Chondrocyte (in vitro differentiated cells): ENCODE results near the gene LPP. TPM values are rescaled to one million over a fixed set of nuclear protein-coding genes. Genes with fewer than 3 reads are reported as not detected.

Experiments used
- DNase-seq: peaks from one replicate; pipeline ENCODE4 v3.0.0; 2021; ENCODE audit warnings: mixed read lengths, low spot score
- H3K27ac Mint-ChIP-seq: one replicate; pipeline ENCODE4 v1.8.0; 2021; ENCODE audit warnings: mild to moderate bottlenecking, moderate library complexity, mixed read lengths; ENCODE audit not compliant: unreplicated experiment
- H3K27me3 Mint-ChIP-seq: 2 replicates; pipeline ENCODE4 v1.8.0; 2021; ENCODE audit warnings: low read depth, mixed read lengths
- H3K36me3 Mint-ChIP-seq: 2 replicates; pipeline ENCODE4 v1.8.0; 2021; ENCODE audit warnings: low read depth, mixed read lengths
- H3K4me1 Mint-ChIP-seq: 2 replicates; pipeline ENCODE4 v1.8.0; 2021; ENCODE audit warnings: low read depth, mild to moderate bottlenecking, mixed read lengths
- H3K4me3 Mint-ChIP-seq: one replicate; pipeline ENCODE4 v1.8.0; 2021; ENCODE audit warnings: mild to moderate bottlenecking, moderate library complexity, mixed read lengths; ENCODE audit not compliant: unreplicated experiment
- H3K9me3 Mint-ChIP-seq: 2 replicates; pipeline ENCODE4 v1.8.0; 2021; ENCODE audit warnings: low read depth, mixed read lengths
- CTCF ChIP-seq: fragments of 200-600 bp; sonication (generic); IDR thresholded peaks from 2 replicates; pipeline ENCODE4 v1.5.0; 2021; ENCODE audit warnings: antibody characterized with exemption, mild to moderate bottlenecking, moderate library complexity
- total RNA-seq: library from RNA; stranded (reverse); gene quantifications from 3 replicates; pipeline ENCODE4 v1.2.1, GENCODE V29; 2021

LPP gene
- total RNA-seq, 1 donor from 2014 or later, result 295 TPM

GRCh38 chr3:188875413-188875812 is 721.5 kb downstream of the LPP start:
- Mint-ChIP-seq H3K27me3 (no peaks in the 10 kb centered on the region), H3K4me3 (no peak overlapping the region), H3K4me1 (no peaks in the 10 kb centered on the region), H3K27ac (no peak overlapping the region), H3K36me3 (peaks cover 21% of the 10 kb centered on the region), H3K9me3 (no peaks in the 10 kb centered on the region)
- no peak for DNase-seq
- no peak for TF ChIP-seq CTCF

- H3K36me3 Mint-ChIP-seq, result peaks cover 24% of the 10 kb centered on the region
- H3K27ac Mint-ChIP-seq, result no peak overlapping the region
- H3K4me1 Mint-ChIP-seq, result peaks cover 5% of the 10 kb centered on the region
Measured at GRCh38 chr3:188876370-188876769, 722.4 kb downstream of the LPP start.

GRCh38 chr3:188877381-188877780 is 723.4 kb downstream of the LPP start:
- TF ChIP-seq CTCF, result no peak
- peaks cover 3% of the 10 kb centered on the region for H3K9me3 Mint-ChIP-seq
- H3K36me3 Mint-ChIP-seq, result peaks cover 23% of the 10 kb centered on the region
- H3K27me3 Mint-ChIP-seq, result no peaks in the 10 kb centered on the region
- DNase-seq, result no peak
- peaks cover 13% of the 10 kb centered on the region for H3K4me1 Mint-ChIP-seq
- no peak overlapping the region for H3K4me3 Mint-ChIP-seq
- no peak overlapping the region for H3K27ac Mint-ChIP-seq

More at GRCh38 chr3:188876370-188876769, 722.4 kb downstream of the LPP start:
- H3K4me3 Mint-ChIP-seq, result no peak overlapping the region
- peaks cover 3% of the 10 kb centered on the region for H3K9me3 Mint-ChIP-seq
- TF ChIP-seq CTCF, result no peak
- H3K27me3 Mint-ChIP-seq, result no peaks in the 10 kb centered on the region
- DNase-seq, result no peak

- Mint-ChIP-seq H3K36me3 (peaks cover 24% of the 10 kb centered on the region), H3K4me1 (peaks cover 20% of the 10 kb centered on the region), H3K4me3 (no peak overlapping the region), H3K27me3 (no peaks in the 10 kb centered on the region), H3K27ac (no peak overlapping the region), H3K9me3 (peaks cover 3% of the 10 kb centered on the region)
- no peak for TF ChIP-seq CTCF
- DNase-seq, result no peak
Measured at GRCh38 chr3:188878076-188878475, 724.1 kb downstream of the LPP start.

DNA sequence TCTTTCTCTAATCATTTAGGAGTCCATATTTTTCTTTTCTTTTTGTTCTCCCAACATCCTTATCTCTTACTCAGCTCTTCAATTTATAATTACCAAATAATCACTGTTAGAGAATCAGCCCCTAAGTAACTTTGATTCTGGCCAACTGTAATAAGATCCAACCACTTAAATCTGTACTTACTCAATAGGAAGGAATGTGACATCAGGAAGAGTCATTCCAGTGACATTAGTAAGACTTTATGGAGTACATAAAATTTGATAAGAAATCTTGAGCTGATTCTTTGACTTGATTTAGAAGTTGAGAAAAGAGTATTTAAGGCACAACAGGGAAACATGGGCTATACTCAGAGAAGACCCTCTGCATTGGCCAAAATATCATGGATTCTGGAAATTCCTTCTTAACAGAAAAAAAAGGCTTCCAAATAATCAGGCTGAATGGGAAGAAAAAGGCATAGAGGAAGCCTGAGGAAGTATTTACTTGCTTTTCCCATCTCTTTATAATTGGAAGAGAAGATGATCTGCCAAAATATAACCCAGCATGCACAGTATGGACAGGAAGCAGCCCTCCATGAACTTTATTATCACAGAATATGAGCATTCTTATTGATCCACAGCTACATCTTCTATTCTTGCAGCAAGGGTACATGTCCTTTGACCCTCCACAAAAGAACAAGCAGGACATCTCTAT is 728.1 kb downstream of the LPP start:
- Mint-ChIP-seq H3K4me3 (no peak overlapping the region), H3K36me3 (peaks cover 14% of the 10 kb centered on the region), H3K9me3 (peaks cover 3% of the 10 kb centered on the region), H3K27me3 (no peaks in the 10 kb centered on the region), H3K27ac (peak overlapping the region; percentile 90), H3K4me1 (peaks cover 25% of the 10 kb centered on the region)
- DNase-seq, result no peak
- no peak for TF ChIP-seq CTCF
